GM21737 (cell line): ENCODE measurements around the gene GPR21.
A peak's percentile ranks its signal among the peaks of the same experiment; 100 is the strongest.

Experiments
- ATAC-seq: cut with Tn5 transposase; IDR thresholded peaks from one replicate; pipeline ENCODE4 v1.9.1; 2021; ENCODE audit warnings: mild to moderate bottlenecking, moderate library complexity; ENCODE audit not compliant: unreplicated experiment

GPR21 gene

GRCh38 chr9:123033352-123033751 lies at the start of gene GPR21:
GPR21 (plus strand) TSS chr9:123033667; CDS start chr9:123034567, 900 bp downstream.
- no peak for ATAC-seq

- no peak for ATAC-seq
Observed at GRCh38 chr9:122986010-122986409, 47.5 kb upstream of the GPR21 start.

DNA sequence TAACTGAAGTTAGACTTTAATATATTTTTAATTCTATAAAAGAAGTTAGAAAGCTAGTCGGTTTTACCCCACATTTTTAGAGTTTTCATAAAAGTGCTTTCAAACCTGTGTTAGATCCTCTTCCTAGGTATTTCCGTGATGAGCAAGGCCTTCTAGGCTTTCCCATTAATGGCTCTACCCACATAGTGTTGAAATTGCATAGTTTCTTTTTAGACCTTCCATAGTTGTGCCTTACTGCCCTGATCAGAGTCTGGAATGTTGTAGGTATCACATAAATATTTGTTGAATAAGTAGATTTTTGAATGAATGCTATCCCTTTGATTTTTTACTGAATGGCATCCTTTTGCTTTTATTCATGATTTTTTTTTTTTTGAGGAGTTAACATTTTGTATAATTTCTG lies 45.3 kb upstream of the GPR21 start:
- no peak for ATAC-seq

DNA sequence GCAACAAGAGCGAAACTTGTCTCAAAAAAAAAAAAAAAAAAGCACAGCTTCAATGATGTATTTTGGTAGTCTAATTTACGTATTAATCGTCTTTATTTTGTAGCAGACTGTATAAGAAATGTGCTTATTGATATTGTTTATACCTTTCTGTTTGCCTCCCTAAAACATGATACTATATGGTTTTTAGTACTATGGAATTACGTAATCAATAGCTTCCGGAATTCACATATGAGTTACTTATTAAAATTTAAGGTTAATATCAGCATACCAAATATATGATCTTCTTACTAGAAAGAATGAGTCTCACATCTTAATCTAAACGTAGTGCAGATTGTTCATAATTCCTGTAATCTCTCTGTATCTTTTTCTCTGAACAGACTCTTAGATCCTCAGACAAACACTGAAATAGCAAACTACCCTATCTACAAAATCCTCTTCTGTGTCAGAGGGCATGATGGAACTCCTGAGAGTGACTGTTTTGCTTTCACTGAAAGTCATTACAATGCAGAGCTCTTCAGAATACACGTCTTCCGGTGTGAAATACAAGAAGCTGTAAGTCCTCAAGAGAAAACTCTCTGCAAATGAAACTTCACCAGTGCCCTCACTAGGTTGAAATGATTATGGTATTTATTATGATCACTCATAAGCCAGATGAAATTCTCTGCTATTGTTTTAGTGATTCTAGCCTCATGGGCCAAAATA lies 44.4 kb upstream of the GPR21 start:
- peak; percentile 72 for ATAC-seq

GRCh38 chr9:122991370-122991830 lies 42.1 kb upstream of the GPR21 start:
- no peak for ATAC-seq

GRCh38 chr9:122996586-122996985 lies 36.9 kb upstream of the GPR21 start:
- ATAC-seq = no peak

DNA sequence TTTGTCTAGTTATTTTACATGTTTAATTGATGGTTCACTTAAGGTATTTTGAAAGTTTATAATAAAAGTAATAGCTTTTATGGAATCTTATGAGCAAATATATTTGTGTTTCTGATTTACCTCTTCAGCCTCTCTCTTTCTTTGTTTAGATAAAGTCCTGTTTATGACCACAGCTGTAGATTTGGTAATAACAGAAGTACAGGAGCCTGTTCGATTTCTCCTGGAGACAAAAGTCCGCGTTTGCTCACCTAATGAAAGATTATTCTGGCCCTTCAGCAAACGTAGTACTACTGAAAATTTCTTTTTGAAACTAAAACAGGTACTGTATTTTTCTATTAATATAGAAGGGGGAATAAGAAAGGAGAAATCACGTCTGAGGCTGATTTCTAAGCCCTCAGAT lies 35.0 kb upstream of the GPR21 start:
- ATAC-seq = no peak

- no peak for ATAC-seq
Observed at GRCh38 chr9:123000371-123001068, 32.9 kb upstream of the GPR21 start.

GRCh38 chr9:123002754-123003153 lies 30.7 kb upstream of the GPR21 start:
- ATAC-seq = no peak

- no peak for ATAC-seq
Observed at GRCh38 chr9:123003466-123003865, 30.0 kb upstream of the GPR21 start.

DNA sequence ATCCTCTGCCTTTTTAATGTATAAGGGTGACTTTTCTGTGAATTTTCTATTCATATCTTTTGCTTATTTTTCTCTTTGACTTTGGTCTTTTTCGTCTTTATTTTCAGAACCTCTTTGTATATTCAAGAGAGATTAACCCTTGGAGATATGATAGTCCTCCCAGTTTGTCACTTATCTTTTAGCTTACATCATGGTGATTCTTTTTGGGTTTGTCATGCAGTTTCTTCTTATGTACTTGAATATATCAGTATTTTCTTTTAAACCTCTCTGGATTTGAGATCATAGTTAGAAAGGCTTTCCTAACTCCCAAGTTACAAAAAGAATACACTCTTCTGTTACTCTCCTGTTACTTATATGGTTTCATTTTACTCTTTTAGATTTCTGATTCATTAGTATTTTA lies 27.5 kb upstream of the GPR21 start:
- no peak for ATAC-seq

DNA sequence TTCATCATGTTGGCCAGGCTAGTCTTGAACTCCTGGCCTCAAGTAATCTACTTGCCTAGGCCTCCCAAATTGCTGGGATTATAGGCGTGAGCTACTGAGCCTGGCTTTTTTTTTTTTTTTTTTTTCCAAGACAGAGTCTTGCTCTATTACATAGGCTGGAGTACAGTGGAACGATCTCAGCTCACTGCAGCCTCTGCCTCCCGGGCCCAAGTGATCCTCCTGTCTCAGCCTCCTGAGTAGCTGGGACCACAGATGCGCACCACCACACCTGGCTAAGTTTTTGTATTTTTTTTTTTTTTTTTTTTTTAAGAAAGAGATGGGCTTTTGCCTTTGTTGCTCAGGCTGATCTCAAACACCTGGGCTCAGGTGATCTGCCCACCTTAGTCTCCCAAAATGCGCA lies 26.2 kb upstream of the GPR21 start:
- no peak for ATAC-seq

DNA sequence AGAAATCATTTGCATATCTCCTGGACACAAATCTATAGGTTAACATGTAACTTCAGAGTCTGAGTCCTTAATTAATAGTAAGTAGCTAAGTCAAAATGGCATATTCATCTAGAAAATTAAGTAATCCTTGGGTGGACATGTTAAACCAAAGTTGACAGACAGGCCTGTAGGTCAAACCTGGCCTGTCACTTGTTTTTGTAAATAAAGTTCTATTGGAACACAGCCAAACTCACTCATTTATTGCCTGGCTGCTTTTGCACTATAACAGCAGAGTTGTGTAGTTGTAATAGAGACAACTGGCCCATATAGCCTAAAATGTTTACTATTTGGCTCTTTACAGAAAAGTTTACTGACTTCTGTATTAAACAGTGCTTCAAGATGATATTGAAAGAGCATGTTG lies 24.6 kb upstream of the GPR21 start:
- ATAC-seq = no peak

GRCh38 chr9:123011380-123011779 lies 22.1 kb upstream of the GPR21 start:
- no peak for ATAC-seq

DNA sequence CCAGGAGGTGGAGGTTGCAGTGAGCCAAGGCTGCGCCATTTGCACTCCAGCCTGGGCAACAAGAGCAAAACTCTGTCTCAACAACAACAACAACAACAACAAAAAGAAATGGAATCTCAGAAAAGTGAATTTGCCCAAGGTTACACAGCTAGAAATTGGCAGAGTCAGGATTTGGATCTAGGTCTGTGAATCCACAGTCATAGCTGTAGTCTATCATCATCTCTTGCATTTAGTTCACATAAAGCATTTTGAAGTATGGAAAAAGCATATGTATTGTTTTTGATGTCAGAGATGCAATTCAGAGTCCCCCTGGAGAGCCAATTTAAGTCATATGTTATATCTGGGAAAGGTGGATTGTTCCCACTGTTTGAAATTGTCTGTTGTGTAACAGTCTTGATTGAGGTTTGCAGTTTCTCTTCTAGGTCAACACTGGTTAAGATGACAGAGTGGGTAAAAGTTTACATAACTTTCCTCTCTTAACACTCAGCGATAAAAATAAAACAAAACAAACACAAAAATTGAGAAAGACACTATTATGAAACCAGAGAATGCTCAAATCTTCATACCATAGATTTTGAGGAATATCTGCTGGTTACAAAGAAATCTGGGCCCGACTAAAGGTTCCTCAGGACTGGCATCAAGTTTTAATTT lies 21.5 kb upstream of the GPR21 start:
- no peak for ATAC-seq

- no peak for ATAC-seq
Observed at GRCh38 chr9:123016631-123017030, 16.8 kb upstream of the GPR21 start.

DNA sequence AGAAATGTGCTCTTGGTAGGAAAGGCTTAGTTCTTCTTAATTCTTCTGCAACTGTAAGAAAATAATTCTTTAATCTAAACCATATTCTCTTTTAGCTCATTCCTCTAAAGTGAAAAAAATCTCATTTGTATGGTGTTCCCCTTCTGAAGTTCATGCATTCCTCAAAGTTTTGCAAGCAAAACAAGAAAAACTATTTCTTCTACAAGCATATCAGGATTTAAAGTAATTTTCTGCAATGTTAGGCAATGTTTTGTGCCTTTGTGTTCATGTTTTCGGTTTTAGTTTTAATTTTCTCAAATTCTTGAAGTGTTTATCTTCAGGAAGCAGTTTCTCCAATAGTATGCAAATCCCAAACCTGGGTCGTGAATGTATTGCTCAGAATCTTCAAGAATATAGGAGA lies 12.7 kb upstream of the GPR21 start:
- ATAC-seq = no peak

DNA sequence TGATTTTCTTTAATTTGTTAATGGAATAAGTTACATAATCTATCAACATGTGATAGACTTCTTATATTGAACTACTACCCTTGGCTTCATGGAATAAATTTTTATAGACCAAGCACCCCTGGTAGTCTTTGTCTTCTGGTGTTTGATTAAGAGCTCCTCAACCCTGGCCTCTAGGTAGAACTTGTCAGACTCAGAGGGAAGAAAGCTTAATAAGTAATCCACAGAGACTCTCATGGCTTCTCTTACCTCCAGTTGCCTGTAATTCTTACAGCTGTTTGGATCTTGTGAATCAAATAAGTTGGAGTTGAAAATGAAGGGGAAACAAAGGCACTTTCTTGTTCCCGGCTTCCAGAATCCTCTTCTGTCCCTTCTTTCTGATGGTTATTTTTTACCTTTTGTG lies 7.0 kb upstream of the GPR21 start:
- ATAC-seq = no peak

- no peak for ATAC-seq
Observed at GRCh38 chr9:123027517-123027916, 6.0 kb upstream of the GPR21 start.

DNA sequence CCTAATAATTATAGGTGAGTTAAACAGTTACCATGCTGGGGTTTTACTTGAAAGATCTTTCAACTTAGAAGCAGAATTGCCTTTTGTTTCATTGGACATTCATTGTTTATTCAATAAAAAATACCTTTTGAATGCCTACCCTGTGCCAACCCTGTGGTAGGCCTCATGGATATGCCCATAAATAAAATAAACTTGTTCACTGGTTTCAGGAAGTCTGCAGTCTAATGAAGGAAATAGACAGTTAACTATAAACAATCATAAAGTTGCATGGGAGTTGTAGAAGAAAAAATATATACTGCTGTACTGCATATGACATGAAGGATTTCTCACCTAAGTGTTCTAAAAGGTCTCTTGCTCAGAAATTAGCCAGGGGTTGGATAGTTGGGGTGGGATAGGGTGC lies 5.3 kb upstream of the GPR21 start:
- ATAC-seq = no peak

- no peak for ATAC-seq
Observed at GRCh38 chr9:123028973-123029372, 4.5 kb upstream of the GPR21 start.

- ATAC-seq = no peak
Observed at GRCh38 chr9:123031963-123032362, 1.5 kb upstream of the GPR21 start.
